G401.6 (cell line): ENCODE measurements around the gene FOXO3.
"Not testable (repeated sequence)": the region's sequence is repeated elsewhere in the genome, so short reads cannot be mapped to it uniquely, and the experiment has no call there.

Experiments
- FAIRE-seq: peaks from 2 replicates; lab custom pipeline; 2012; peaks lifted over from hg19 to GRCh38; lab: Jason Lieb, UNC

FOXO3 gene

GRCh38 chr6:108560463-108561308 lies at the start of gene FOXO3:
FOXO3 (plus strand) TSS chr6:108560917; CDS start chr6:108561209, 292 bp downstream.
- FAIRE-seq = no peak

- peak; percentile 87 for FAIRE-seq
Measured at GRCh38 chr6:108518714-108519576, 41.8 kb upstream of the FOXO3 start.

- no peak for FAIRE-seq
Measured at GRCh38 chr6:108521616-108522107, 39.1 kb upstream of the FOXO3 start.

GRCh38 chr6:108523697-108524096 lies 37.0 kb upstream of the FOXO3 start:
- FAIRE-seq = no peak

DNA sequence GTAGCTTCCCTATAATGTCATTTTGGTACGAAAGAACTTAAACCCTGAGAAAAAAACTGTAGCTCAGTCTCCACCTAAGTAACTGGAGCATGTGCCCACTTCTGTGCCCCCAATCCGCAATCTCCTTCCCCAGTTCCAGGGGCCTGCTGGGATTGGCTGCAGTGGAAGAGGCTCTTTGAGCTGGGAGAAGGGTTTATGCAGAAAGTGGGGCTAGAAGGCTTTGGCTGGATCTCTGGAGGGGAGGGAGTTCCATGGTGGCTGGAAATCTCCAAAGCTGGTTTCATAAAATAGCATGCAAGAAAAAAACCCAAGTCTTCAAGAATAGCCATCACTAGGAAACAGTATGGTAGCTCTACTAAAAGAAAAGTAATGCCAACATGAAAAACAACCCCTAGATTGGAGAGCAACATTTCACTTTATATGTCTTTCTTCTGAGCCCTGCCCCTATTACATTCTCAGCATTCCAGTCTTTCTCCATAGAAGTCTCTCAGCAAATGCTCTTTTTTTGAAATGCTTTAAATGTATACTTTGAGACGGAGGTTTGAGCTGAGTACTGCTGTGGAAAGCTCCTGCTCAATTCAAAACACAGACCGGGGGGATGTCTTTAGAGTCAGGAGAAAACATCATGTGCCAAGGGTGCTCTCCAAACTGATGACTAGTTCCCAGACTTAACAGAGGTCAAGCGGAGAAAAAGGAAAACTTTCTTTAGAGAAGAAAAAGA lies 36.0 kb upstream of the FOXO3 start:
- no peak for FAIRE-seq

- FAIRE-seq = peak; percentile 73
Measured at GRCh38 chr6:108526739-108527174, 34.0 kb upstream of the FOXO3 start.

GRCh38 chr6:108528878-108529277 lies 31.8 kb upstream of the FOXO3 start:
- no peak for FAIRE-seq

DNA sequence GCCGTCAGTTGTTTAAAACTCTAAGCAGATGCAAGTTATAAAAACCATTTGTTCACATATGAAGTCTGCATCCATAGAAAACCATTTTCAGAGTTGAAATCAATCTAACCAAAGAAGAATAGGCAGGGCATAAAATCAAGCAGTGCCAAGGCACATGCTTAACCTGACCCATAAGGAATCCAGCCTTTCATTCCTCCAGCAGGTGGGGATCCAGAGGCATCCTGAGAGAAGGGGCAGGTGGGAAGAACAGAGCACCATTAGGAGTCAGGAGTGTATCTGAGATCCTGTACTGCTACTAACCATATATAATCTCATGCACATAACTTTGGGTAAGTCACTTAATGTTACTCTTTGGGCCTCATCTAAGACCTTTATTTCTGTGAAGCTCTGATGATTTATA lies 29.4 kb upstream of the FOXO3 start:
- no peak for FAIRE-seq

DNA sequence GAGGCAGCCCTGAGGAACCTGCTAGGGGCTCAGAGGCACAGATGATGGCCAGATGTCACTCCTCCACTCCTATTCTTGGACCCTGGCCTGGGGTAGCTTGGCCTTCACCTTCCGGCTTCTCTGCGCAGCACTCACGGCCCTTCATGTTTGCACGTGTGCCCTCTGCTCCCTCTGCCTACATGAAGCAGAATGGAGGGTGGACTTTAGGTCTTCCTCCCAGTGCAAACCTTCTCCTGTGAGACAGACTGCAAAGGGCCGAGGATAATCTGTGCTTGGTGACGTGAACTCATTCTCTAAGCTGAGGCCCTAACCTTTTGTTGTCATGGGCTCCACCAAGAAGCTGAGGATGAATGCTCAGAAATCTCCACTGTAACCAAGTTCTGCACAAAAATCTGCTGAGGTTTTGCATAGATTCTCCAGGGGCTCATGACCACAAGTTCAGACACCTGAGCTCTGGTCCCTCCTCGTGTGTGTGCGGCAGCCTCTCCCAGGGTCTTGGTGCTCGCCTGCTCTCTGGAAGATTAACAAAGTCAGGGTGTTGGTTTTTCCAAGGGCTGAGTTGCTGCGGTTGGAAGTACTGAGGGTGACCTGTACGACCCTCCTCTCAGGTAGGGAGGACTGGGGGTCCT lies 25.5 kb upstream of the FOXO3 start:
- FAIRE-seq = no peak

DNA sequence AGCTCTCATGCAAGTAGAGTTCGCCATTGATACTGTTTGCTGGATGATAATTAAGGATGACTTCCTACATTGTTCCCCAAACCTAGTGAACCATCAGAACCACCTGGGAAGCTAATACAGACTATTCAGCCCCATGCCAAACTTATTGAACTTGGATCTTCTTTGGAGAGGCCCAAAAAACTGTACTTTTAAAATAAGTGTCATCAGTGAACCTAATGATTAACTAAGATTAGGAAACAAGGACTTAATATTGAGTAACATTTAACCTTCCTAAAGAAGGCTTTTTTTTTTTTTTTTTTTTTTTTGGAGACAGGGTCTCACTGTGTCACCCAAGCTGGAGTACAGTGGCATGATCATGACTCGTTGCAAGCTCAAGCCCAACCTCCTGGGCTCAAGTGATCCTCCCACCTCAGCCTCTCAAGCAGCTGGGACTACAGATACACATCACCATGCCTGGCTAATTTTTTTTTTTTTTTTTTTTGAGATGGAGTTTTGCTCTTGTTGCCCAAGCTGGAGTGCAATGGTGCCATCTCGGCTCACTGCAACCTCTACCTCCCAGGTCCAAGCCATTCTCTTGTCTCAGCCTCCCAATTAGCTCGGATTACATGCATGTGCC lies 24.7 kb upstream of the FOXO3 start:
- not testable (repeated sequence) for FAIRE-seq

DNA sequence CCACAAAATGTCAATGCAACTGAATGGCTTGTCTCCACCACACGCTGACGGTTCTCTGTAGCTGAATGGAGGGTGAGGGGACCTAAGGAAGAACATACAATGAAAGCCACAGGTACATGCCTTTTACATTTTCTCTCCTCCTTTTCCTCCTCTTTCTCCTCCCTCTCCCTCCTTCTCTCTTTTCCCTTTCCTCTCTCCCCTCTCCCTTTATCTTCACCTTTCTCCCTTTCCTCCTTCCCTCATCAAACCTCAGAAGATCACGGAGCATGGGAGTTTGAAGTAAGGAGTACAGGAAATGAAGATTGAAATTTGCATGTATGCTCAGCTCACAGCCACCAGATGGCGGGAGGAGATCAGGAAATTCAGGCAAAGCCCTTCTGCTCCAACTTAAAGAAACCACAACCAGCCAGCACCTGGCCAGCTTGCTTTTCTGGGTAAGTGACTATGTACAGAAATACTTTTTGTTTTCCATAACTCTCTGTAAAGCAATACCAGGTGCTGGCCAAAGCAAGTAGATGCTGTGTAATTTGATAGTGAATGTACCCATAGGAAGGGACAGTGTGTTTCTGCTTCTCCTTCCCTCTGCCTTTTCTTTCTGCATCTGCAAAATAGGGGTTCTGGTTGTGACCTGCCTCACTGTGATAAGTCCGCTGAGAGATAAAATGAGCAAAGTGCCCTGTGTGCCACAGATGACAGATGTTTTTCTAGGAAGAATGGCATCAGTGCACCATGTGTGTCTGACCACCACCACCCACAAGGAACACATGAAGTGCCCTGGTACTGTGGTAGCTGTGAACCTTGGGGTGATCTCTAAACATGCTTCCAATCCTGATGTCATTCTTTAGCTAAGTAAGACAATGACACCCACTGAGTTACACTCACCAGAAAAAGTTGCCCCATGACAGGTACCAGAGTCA lies 18.6 kb upstream of the FOXO3 start:
- FAIRE-seq = peak; percentile 94

DNA sequence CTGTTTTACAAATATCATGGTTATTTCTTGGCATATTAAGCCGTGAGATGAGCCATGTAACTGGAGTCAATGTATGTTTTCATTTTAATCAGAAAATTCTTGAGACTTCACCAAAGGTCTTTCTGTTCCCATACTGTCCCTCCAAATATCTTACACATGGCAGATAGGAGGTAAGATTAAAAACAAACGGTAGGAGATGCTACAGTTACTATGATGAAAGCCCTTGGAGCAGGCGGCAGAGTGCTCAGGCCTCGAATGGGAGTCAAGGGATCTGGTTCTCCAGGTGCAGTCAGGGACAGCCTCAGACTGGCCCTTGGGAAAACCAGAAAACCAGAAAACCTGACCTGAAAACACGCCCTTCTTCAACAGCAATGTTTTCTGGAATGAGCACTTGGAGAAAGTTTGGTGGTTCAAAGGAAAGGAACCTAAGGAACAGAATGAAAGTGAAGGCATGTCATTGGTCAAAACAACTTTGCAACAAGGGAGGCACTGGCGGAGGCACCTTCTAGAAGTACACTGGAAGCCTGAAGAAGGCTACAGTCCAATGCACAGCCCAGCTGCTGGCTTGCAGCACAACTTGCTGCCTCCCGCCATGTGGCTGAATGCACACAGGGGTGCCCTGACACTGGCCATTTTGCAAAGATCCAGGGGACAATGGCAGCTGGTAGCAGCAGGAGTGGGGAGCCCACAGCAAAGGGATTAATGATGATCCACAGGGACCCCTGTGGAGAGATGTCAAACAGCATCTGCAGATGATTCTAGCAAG lies 17.4 kb upstream of the FOXO3 start:
- FAIRE-seq = no peak

DNA sequence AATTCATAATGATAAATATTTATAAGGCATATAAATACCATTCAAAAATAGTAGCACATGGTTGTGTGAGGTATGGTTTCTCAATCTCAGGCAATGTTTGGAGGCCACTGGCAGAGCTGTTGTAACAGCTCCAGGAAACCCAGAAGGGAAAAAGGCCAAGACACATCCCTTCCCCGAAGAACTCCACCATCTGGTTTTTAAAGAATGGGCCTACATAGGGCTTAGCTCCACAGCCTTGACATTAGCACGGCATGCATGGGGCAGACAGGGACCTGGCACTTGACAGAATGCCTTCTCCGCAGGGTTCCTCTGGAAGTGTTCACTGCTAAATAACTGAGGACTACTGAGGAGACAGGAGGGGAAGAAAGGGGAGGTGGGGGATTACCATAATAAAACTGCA lies 16.1 kb upstream of the FOXO3 start:
- FAIRE-seq = no peak

DNA sequence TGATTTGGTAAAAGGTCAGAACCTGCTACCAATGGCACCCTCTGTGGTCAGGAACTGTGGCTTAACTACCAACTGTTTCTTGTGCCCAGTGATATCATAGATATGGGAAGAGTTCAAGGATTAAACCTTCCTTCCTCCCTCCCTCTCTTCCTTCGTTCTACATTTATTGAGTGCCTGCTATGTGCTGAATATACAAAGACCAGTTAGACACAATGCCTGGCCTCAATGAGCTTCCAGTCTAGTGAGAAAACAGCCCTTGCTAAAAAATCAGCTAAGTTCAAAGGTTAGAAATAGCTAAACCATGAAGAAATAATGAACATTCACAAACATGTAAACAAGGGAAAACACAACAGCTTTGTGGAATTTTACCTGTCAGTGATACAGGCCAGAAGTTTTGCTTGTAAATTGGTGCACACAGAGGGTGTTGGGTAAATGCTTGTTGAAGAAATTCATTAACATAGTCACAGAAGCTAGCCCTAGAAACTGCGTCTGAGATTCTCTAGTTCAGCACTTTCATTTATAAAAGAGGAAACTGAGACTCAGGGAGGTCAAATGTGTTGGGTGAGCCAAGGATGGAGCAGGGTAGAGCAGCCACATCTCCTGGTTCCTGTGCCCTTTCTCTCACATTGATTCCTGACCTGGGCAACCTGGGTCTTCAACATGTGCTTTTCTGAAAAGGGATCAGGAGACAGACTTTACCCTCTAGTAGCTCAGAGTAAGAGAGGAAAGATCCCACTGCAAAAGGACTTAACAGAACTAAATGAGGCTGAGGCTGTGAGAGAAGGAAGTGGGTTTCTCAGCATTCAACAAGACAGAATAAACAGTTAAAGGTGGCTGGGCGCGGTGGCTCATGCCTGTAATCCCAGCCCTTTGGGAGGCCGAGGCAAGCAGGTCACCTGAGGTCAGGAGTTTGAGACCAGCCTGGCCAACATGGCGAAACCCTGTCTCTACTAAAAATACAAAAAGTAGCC lies 14.4 kb upstream of the FOXO3 start:
- FAIRE-seq = no peak

GRCh38 chr6:108549241-108549640 lies 11.5 kb upstream of the FOXO3 start:
- FAIRE-seq = no peak

DNA sequence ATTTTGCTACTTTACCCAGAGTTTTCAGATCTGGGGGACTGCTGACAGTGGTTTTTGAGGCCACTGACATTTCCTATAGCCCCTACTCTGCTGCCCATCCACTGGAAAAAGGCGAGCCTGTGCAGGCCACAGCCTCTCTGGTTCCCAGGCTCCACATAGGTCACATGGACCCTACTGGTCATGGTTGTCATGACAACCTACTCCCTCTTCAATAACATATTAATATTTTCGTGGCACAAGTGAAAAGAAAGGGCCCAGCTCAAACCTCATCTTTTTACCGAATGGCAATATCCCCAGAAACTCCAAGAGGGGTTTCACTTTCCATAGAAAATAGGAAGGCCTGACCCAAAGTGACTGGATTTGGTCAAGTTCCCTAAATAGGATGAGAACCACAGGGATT lies 11.0 kb upstream of the FOXO3 start:
- FAIRE-seq = no peak

GRCh38 chr6:108550256-108550655 lies 10.5 kb upstream of the FOXO3 start:
- no peak for FAIRE-seq

- no peak for FAIRE-seq
Measured at GRCh38 chr6:108555399-108556052, 5.2 kb upstream of the FOXO3 start.
